ENCODE measurements around the gene LIN7C.
A peak's percentile ranks its signal among the peaks of the same experiment; 100 is the strongest.
"Not testable (repeated sequence)": the region's sequence is repeated elsewhere in the genome, so short reads cannot be mapped to it uniquely, and the experiment has no call there.

Gene LIN7C

GRCh38 chr11:27506200-27507182 lies at the start of gene LIN7C:
Gene LIN7C, minus strand, starts transcription at chr11:27506769. Its CDS starts 17 bp downstream, at chr11:27506752.
- peak; percentile 39 for DNase-seq

- DNase-seq = no peak
Observed at GRCh38 chr11:27555264-27555663, 48.7 kb upstream of the LIN7C start.

GRCh38 chr11:27553186-27553585 lies 46.6 kb upstream of the LIN7C start:
- DNase-seq = no peak

- DNase-seq = no peak
Observed at GRCh38 chr11:27552341-27552740, 45.8 kb upstream of the LIN7C start.

- DNase-seq = no peak
Observed at GRCh38 chr11:27551127-27551526, 44.6 kb upstream of the LIN7C start.

- DNase-seq = no peak
Observed at GRCh38 chr11:27545946-27546345, 39.4 kb upstream of the LIN7C start.

- DNase-seq = no peak
Observed at GRCh38 chr11:27545035-27545434, 38.5 kb upstream of the LIN7C start.

GRCh38 chr11:27541790-27542189 lies 35.2 kb upstream of the LIN7C start:
- DNase-seq = no peak

- no peak for DNase-seq
Observed at GRCh38 chr11:27540051-27540450, 33.5 kb upstream of the LIN7C start.

GRCh38 chr11:27535103-27535502 lies 28.5 kb upstream of the LIN7C start:
- no peak for DNase-seq

- DNase-seq = no peak
Observed at GRCh38 chr11:27532652-27533325, 26.2 kb upstream of the LIN7C start.

- no peak for DNase-seq
Observed at GRCh38 chr11:27528712-27529111, 22.1 kb upstream of the LIN7C start.

GRCh38 chr11:27526535-27526934 lies 20.0 kb upstream of the LIN7C start:
- DNase-seq = no peak

GRCh38 chr11:27525824-27526516 lies 19.4 kb upstream of the LIN7C start:
- no peak for DNase-seq

GRCh38 chr11:27524155-27524554 lies 17.6 kb upstream of the LIN7C start:
- DNase-seq = no peak

- no peak for DNase-seq
Observed at GRCh38 chr11:27520226-27520625, 13.7 kb upstream of the LIN7C start.

GRCh38 chr11:27518518-27518917 lies 11.9 kb upstream of the LIN7C start:
- DNase-seq = no peak

- DNase-seq = not testable (repeated sequence)
Observed at GRCh38 chr11:27517490-27517889, 10.9 kb upstream of the LIN7C start.

- DNase-seq = no peak
Observed at GRCh38 chr11:27514558-27514957, 8.0 kb upstream of the LIN7C start.

GRCh38 chr11:27514076-27514475 lies 7.5 kb upstream of the LIN7C start:
- DNase-seq = no peak

GRCh38 chr11:27513389-27513788 lies 6.8 kb upstream of the LIN7C start:
- no peak for DNase-seq

- DNase-seq = no peak
Observed at GRCh38 chr11:27512238-27512637, 5.7 kb upstream of the LIN7C start.

GRCh38 chr11:27509908-27510307 lies 3.3 kb upstream of the LIN7C start:
- DNase-seq = no peak

All from SHP77 treated with DMSO at 0.1 percent for 48 hours (cell line).